GM21619 (cell line): Measurements from ENCODE around the gene IL24.
"Not testable (repeated sequence)": the region's sequence is repeated elsewhere in the genome, so short reads cannot be mapped to it uniquely, and the experiment has no call there.

Experiments used
- ATAC-seq: cut with Tn5 transposase; IDR thresholded peaks from one replicate; pipeline ENCODE4 v1.9.1; 2021; ENCODE audit not compliant: unreplicated experiment

IL24 gene

DNA sequence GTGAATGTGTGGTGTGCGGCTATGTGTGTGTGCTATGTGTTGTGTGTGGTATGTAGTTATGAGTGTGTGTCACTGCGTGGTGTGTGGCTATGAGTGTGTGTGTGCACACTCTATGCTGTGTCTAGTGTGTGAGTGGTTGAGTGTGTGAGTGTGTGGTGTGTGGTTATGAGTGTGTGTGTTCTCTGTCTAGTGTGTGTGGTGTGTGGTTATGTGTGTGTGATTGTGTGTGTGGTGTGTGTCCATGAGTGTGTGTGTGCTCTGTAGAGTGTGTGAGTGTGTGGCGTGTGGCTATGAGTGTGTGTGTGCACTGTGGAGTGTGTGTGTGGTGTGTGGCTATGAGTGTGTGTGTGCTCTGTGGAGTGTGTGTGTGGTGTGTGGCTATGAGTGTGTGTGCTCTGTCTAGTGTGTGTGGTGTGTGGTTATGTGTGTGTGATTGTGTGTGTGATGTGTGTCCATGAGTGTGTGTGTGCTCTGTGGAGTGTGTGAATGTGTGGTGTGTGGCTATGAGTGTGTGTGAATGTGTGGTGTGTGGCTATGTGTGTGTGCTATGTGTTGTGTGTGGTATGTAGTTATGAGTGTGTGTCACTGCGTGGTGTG is 26.8 kb downstream of the IL24 start:
- ATAC-seq, result not testable (repeated sequence)

DNA sequence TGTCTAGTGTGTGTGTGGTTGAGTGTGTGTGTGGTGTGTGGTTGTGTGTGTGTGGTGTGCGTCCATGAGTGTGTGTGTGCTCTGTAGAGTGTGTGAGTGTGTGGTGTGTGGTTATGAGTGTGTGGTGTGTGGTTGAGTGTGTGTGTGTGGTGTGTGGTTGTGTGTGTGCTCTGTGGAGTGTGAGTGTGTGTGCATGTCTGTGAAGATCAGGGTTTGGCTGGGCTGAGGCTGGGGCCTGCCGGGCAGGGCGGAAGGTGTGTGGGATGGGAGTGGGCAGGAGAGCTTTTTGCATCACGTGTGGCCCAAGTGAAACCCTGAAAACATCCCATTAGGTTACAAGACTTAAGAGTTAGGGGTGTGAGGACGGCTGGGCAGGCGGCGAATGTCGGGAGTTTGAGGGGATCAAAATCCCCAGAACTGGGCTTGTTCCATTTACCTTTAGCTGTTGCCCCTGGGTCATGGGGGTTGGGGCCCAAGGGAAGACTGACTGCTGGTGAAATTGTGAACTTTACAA is 27.4 kb downstream of the IL24 start:
- peak; percentile 11 for ATAC-seq

DNA sequence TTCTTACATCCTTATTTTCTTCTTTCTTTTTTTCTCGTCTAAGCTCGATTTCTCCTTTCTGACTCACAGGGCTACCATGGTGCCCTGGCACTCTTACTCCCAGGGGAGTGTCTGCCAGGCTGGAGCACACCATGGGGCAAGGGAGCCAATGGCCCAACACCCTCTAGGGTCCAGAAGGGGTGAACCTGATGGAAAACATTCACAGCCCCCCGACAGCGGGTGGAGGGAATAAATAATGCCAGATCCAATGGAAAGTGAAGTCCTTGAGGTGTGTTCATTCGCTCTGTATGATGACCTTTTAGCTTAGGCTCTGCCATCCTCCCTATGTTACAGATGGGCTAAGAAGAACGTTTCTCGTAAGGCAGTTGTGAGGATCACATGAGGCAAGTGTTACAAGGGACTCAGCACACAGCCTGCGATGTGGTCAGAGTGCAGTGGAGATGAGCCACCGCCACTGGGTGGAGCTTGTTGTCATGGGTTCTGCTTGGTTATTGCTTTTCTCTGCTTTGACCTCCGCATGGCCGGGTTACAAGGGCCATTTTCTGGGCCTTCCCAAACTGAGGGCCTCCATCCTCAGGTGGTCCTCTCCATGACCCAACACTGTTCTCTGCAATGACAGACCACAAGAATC is 28.0 kb downstream of the IL24 start:
- peak; percentile 46 for ATAC-seq

DNA sequence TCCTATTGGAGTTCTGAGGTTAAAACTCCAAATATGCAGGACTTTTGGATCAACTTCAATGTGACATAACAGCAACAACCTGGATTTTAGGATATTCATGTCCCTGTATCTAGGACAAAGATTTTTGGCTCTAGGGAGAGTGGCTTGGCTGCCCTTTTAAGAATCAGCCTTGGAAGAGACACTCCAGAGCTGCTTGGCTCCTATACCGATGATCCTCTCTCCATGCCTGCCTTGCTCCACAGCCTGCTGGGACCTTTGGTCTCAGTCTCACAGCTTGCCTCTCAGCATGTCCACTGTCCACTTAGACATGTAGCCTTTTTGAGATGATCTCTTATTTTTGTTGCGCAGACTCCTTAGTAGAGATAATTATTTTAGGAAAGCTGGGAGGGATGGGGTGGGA is 29.0 kb downstream of the IL24 start:
- no peak for ATAC-seq

DNA sequence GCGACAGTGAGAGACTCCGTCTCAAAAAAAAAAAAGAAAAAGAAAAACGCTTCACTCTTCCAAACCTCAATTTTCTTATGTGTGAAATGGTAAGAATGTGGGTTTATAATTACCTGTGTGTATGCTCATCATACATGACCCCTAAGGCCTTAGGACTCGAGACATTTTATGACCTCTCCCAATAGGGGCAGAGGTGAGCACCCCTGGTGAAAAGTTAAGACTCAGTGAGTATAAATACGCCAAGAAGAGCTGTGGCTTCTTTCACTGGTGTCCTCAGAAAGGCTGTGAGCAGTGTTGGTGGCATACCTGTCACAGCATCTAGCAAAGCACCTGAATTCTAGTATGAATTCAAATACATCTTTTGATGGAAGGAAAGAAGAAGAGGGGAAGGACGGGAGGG is 32.3 kb downstream of the IL24 start:
- ATAC-seq, result no peak

DNA sequence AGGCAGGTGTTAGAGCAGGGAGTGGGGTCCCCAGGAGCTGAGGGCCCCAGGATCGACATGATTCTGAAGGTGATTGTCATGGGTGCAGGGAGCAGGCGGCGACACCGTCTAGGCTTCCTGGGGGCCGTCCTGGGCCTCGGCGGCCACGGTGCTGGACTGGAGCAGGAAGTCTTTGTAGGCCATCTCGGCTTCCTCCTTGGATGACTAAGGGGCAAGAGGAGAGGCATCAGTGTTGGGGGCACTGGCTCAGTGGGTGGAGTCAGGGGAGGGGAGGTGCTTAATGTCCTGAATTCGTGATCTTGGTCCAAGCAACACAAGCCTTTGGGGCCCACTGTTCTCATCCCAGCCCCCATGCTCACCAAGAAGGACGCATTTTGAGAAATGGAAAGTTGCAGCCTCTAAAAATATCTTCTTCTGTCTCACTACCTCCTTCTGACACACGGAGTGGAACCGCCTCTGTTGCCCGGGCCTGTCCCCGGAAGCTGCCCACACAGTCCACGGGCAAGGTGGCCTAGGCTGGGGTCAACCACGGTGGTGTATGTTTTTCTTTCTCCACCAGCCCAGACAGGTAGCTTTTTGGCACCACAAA is 33.1 kb downstream of the IL24 start:
- ATAC-seq, result peak; percentile 70

DNA sequence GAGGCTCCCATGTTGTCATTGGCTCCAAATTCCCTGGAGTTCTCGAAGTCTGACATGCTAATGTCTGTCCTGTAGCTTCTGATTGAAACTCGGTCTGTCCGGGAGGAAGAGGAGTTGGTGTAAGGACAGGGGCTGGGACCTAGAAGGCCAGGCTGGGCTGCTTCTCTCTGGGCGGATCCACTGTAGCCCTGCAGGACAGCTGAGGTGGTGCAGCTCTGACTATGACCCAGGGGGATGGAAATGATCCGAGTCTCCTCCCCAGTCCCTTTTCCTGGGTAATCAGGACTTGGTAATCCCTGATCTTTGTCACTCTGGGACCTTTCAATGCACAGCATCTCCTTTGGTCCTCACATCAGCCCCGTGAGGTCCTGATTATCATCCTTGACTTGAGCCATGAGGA is 34.5 kb downstream of the IL24 start:
- ATAC-seq, result no peak

DNA sequence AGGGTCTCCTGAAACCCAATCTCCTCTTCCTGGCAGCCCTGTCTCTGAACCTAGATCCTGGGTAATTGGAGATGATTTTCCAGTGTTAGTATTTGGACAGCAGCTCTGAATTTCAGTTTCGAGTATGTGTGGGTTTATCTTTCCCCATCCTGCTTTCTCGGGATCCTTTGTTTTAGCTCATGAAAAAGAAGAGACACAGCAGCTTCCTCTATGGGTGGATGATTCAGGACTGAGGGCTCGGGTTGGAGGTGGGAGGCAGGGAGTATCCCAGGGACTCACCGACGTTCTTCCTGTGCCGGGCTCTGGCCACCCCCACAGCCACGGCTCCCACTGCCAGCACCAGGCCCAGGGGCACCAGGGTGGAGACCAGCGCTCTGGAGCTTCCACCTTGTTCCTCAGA is 34.9 kb downstream of the IL24 start:
- no peak for ATAC-seq

DNA sequence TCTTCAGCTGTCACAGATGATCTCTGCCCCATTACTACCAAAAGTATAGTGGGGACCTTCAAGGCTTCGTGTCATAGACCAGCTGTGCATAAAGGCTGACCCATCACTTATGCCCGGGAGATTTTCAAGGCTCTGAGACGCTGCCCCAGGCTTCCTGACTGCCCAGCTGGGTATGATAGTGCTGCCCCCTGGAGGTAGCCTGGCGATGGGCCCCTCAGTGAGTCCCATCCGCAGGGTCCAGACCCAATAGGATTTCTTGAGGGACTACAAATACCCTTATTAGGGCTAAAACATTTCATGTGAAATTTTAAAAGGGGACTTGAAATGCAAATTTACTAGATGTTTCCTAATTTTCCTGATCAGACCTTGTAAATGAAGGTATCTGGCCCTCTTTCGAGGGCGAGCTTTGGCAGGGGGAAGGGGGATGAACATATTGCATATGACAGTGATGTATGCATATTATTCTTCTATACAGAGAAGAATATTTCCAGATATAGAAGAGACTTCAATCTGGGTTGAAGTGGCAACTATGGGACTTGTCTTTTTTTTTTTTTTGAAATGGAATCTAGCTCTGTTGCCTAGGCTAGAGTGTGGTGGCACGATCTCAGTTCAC is 36.2 kb downstream of the IL24 start:
- ATAC-seq, result peak; percentile 25

DNA sequence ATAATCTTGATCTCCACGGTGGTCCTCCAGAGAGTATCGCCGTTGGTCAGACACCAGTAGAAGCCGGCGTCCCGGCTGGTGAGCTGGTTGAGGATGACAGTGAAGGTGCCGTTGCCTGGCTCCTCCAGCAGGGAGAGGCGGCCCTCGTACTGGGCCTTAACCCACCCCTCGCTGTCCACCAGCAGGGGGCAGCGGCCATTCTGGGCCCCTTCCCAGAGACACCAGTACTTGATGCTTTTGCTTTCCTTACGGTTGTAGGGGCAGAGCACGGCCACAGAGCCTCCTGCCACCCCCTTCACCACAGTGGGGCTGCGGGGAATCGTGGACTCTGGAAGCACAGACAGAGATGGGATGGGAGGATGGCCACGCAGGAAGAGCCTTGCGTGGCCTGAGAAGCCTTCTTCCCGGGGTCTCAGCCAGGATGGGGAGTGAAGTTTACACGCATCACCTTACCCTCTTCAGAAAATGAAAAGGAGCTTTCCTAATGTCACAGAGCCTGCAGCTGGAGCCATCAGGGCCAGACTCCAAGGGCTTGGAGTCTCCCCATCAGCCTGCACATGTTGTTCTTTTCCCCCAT is 38.3 kb downstream of the IL24 start:
- ATAC-seq, result no peak

DNA sequence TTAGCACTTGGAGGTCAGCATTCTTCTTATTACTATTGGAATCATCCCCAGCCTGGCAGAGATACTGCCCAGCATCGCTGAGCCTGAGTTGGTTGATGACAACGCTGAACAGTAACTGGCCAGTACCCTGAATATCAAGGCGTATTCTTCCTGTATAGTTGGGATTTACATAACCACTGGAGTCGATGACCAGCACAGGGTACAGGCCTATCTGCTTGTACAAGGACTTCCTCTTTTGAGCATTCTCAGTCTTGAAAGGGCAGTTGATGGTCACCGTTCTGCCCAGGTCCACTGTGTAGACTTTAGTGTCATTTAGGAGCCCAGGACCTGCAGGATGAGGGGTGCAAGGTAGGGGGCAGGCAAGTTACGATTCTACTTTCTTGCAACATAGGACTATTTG is 40.2 kb downstream of the IL24 start:
- ATAC-seq, result no peak

DNA sequence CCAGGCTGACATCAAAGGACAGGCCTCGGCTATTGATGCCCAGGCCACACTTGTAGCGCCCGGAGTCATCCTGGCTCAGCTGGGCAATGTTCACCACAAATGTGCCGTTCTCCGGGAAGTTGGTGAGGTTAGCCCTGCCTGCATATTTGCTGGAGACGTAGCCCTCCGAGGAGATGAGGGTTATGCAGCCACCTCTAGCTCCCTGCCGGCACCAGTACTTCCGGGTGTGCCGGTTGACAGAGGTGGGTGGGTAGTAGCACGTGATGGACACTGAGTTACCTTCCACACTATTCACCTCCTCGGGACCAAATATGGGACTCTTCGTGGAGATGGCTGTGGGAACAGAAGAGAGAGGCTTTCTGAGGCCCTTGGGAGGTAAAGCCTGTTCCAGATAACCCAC is 41.9 kb downstream of the IL24 start:
- no peak for ATAC-seq

DNA sequence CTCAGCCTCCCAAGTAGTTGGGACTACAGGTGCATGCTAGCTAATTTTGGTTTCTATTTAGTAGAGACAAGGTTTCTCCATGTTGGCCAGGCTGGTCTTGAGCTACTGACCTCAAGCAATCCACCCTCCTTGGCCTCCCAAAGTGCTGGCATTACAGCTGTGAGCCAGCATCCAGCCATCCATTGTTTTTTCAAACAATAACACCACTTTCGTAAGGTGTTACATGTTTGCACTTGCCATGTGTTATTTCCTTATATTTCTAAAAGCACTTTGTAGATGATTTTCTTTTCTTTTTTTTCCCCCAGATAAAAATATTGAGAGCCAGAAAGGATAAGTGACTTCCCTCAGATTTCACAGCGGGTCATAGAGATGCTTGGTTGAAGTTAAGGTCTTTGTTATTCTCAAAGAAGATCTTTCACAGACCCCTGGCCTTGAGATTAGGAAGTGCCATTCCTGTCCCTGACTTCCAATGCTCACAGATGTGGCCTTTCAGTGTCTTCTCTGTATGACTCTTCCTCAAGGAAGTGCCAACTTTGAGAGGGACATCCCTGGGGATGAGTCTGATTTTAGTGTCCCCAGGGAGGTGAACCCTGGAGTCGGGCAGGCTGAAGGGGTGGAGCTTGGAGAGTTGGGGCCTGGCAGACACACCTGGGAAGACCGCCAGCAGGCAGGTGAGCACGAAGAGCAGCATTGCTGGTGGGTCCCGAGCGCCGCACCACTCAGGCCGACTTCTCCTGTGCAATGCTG is 42.8 kb downstream of the IL24 start:
- no peak for ATAC-seq

DNA sequence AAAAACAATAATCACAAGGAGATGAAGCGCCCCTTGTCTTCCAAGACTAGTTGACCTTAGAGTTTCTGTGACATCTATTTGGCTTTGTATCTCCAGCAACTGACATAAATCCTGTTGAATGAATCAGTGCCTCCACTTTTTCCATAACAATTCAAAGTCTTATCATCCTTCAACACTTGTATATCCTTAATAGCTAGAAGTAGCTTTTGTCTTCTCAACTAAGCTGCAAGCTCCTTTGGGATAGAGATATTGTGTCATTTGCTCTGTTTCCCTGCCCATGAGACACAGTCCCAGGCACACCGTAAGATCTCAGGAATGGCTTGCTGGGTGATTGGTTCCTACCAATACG is 43.3 kb downstream of the IL24 start:
- no peak for ATAC-seq

DNA sequence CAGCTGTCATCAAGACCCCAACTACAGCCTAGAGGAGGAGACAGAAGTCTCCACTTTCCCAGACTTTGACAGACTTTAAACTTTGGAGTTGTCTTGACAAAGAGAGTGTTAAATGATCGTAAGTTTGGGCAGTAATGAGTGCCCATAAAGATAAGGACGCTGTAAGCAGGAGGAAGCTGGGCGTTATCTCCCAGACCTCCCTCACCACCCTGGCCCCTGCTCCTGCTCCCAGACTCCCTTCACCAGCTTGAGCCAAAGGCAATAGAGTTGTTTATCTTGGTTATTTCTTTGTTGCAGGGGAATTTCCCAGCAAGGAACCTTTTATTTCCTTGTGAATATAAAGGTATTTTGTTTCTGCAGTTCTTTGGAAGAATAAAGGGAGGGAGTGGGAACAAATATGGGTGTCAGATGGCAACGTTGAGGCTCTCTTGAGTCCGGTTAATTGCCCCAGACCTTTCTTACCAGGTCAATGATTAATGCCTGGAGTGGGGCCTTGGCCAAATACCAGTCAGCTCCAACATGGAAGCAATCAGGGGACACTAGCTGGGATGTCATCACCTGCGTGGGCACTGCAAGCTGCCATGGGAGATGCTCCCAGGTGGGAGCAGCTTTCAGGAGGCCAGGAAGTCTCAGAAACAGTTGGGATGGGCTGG is 44.6 kb downstream of the IL24 start:
- ATAC-seq, result no peak

DNA sequence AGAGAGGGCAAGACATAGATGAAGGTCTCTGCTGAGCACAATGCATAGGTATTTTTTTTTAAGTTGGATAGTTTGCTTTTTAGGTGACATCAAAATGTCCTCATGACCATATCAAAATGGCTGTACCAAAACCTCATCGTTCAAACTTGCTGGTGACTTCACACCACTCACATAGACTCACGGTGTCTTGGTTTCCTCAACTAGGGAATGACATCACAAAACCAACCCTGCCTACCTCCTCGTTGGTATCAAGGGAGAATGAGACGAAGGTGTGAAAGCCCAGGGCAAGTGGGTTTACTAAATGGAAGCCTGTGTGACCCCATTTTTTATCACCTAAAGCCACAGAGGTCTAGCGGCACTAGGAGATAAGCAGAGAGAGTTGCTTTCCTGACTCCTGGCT is 47.5 kb downstream of the IL24 start:
- ATAC-seq, result no peak

DNA sequence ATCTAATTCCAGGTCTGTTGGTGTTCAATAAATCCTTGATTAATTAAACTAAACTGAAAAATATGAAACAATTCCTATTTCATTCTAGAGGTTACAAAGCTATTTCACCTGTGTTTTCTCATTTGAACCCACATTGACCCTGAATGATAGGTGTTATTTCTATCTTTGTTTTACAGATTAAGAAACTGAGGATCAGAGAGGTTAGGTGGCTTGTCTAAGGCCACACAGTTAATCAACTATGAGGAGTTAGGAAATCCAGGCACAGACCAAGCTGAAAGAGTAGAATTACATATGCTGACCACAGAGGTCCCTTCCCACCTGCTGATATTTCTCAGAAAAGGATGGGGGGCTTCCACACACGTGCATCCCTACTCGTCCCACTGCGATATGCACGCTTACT is 48.5 kb downstream of the IL24 start:
- ATAC-seq, result no peak

DNA sequence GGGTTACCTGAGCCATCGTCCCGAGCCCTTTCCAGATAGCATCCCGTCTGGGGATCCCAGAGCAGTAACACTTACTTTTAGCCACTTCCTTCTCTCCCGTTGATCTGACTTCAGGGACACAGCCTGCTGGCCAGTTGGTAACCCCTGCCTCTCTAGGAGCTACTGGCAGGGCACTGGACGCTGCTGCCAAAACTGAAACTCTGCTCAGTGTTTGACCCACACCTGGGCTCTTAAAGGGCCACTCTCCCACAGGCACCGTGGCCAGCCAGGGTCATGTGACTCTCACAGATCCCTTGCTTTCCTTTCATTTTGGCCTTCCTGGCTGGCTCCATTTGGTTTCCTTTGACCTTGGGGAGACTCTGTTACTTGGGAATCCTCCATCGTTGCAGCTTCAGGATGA is 49.0 kb downstream of the IL24 start, which contains the start of gene PIGR:
Gene PIGR (minus strand): TSS at position 206 of the 400 bp plus-strand sequence. CDS start 5,935 bp downstream, outside the sequence.
- ATAC-seq, result no peak

DNA sequence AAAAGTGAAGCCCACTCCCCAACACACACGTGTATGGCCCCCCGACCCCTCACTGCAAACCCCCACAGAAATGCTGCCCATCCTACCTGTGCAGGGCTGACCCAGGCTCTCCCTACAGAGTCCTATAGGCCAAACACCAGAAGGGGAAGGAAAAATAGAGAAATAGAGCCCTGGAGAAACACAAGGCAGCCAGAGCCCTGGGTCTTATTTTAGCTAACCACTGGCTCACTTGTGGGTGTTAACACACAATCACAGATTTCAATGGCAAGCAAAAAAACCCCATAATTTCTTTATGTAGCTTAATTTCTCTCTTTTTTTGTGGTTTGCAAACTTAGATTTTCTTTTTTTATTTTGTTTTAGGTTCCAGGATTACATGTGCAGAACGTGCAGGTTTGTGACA is 50.0 kb downstream of the IL24 start:
- ATAC-seq, result no peak

DNA sequence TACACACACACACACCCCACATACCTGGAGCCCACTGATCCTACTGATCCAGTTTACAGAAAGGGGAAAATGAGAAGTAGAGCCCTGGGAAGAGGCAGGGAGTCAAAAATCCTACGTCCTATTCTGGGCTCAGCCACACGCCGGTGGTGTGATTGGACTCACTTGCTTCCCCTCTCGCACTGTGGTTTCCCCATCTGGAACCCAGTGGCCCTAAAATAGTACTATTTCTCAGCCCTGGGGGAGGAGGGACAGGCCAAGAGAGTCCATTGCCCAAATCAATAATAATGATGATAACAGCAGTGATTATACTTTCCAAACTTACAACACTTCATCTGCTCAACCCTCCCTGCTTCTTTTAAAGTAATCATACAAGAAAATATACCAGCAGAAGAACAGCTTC is 52.0 kb downstream of the IL24 start:
- ATAC-seq, result no peak

DNA sequence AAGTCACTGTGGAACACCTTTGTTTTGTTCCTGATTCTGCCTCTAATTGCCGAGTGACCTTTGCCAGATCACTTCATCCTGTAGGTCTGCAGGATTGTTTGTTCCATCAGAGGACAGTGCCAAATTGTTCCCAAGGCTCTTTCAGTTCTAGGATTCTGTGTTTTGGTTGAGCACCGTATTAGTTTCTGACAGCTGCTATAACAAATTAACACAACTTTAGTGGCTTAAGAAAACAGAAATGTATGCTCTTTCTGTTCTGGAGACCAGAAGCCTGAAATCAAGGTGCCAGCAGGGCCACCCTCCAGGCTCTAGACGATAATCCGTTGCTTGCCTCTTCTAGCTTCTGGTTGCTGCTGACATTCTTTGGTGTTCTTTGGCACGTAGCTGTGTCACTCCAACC is 52.4 kb downstream of the IL24 start:
- ATAC-seq, result no peak
